DND-41 (cell line): ENCODE data around the gene TBL1XR1.

ENCODE experiments used
- EZH2 ChIP-seq: IDR thresholded peaks from 3 replicates; pipeline ENCODE4 v1.6.1; 2012; ENCODE audit warnings: borderline replicate concordance, low read depth, mild to moderate bottlenecking, moderate library complexity, low read length, inconsistent platforms; ENCODE audit not compliant: severe bottlenecking
- TF ChIP-seq, protein P1 (sequence below): IDR thresholded peaks from 2 replicates; pipeline ENCODE4 v1.5.1; 2012; ENCODE audit warnings: borderline replicate concordance, low read length, moderate library complexity, mild to moderate bottlenecking; ENCODE audit not compliant: poor library complexity, severe bottlenecking; ENCODE audit errors: extremely low read depth

DNA sequence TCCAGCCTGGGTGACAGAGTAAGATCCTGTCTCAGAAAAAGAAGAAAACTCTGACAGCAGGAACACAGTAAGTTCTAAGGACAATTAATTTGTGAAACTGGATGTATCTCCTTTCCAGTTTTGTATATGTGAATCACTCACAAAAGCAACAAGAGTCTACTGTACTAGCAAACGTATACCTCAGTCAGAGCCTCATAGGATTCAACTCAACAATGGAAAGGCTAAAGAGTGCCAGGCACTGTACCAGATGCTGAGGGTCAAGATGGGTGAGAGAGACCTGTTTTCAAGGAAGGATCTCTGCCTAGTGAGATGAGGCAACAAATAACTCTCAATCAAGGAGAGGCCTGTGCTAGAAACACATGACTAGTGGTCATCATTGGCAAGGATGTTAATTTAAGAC, 14.9 kb downstream of the TBL1XR1 start:
- TF ChIP-seq, protein P1, sequence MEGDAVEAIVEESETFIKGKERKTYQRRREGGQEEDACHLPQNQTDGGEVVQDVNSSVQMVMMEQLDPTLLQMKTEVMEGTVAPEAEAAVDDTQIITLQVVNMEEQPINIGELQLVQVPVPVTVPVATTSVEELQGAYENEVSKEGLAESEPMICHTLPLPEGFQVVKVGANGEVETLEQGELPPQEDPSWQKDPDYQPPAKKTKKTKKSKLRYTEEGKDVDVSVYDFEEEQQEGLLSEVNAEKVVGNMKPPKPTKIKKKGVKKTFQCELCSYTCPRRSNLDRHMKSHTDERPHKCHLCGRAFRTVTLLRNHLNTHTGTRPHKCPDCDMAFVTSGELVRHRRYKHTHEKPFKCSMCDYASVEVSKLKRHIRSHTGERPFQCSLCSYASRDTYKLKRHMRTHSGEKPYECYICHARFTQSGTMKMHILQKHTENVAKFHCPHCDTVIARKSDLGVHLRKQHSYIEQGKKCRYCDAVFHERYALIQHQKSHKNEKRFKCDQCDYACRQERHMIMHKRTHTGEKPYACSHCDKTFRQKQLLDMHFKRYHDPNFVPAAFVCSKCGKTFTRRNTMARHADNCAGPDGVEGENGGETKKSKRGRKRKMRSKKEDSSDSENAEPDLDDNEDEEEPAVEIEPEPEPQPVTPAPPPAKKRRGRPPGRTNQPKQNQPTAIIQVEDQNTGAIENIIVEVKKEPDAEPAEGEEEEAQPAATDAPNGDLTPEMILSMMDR: no peak
- no peak for TF ChIP-seq EZH2
